ENCODE results near the gene PCF11. TPM values are rescaled to one million over a fixed set of nuclear protein-coding genes. Genes with fewer than 3 reads are reported as not detected.

Gene PCF11, protein sequence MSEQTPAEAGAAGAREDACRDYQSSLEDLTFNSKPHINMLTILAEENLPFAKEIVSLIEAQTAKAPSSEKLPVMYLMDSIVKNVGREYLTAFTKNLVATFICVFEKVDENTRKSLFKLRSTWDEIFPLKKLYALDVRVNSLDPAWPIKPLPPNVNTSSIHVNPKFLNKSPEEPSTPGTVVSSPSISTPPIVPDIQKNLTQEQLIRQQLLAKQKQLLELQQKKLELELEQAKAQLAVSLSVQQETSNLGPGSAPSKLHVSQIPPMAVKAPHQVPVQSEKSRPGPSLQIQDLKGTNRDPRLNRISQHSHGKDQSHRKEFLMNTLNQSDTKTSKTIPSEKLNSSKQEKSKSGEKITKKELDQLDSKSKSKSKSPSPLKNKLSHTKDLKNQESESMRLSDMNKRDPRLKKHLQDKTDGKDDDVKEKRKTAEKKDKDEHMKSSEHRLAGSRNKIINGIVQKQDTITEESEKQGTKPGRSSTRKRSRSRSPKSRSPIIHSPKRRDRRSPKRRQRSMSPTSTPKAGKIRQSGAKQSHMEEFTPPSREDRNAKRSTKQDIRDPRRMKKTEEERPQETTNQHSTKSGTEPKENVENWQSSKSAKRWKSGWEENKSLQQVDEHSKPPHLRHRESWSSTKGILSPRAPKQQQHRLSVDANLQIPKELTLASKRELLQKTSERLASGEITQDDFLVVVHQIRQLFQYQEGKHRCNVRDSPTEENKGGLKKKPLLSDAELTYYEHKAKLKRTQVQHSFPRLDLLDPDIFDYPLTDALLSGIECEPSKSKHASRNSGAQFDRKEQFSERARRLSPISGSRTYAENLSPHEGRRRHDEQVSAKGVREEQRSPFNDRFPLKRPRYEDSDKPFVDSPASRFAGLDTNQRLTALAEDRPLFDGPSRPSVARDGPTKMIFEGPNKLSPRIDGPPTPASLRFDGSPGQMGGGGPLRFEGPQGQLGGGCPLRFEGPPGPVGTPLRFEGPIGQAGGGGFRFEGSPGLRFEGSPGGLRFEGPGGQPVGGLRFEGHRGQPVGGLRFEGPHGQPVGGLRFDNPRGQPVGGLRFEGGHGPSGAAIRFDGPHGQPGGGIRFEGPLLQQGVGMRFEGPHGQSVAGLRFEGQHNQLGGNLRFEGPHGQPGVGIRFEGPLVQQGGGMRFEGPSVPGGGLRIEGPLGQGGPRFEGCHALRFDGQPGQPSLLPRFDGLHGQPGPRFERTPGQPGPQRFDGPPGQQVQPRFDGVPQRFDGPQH (N-terminal part only)
- 100 to 1,000 TPM in 1 of 4 donors, 10 to 100 TPM in 3; 53.1 to 153 (median 75.3) TPM for total RNA-seq

DNA sequence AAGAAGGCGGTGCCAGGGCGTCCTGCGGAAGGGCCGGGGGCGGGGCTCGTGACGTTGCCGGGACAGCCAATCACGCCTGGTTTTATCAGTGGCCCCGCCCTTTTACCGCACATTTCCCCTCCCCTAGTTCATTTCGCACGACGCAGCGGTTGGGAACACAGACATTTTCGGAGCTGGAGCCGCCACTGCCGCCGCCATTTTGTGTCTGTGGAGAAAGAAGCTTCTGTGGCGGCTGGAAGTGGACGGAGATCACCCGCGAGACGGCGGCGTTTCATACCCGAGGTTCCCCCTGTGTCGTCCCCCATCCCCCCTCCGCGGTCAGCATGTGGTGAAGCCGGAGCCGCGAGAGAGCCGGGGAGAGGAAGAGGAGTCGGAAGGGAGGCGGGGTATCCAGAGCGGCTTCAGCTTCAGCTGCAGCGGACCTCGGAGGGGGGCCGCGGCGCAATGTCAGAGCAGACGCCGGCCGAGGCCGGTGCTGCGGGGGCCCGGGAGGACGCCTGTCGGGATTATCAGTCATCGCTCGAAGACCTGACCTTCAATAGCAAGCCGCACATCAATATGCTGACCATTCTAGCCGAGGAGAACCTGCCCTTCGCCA is at the start of gene PCF11:
TSS of gene PCF11 (plus strand) at position 136 of the 598 bp plus-strand sequence. CDS start at position 445, 309 bp downstream.
- peak; percentile 99 to 100 for TF ChIP-seq POLR2A (IDR thresholded peaks at IDR 0.05)
- TF ChIP-seq, protein P1, sequence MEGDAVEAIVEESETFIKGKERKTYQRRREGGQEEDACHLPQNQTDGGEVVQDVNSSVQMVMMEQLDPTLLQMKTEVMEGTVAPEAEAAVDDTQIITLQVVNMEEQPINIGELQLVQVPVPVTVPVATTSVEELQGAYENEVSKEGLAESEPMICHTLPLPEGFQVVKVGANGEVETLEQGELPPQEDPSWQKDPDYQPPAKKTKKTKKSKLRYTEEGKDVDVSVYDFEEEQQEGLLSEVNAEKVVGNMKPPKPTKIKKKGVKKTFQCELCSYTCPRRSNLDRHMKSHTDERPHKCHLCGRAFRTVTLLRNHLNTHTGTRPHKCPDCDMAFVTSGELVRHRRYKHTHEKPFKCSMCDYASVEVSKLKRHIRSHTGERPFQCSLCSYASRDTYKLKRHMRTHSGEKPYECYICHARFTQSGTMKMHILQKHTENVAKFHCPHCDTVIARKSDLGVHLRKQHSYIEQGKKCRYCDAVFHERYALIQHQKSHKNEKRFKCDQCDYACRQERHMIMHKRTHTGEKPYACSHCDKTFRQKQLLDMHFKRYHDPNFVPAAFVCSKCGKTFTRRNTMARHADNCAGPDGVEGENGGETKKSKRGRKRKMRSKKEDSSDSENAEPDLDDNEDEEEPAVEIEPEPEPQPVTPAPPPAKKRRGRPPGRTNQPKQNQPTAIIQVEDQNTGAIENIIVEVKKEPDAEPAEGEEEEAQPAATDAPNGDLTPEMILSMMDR (IDR thresholded peaks at IDR 0.05), result no peak
- H3K36me3 ChIP-seq, result no peaks in the 10 kb centered on the region
- H3K4me1 ChIP-seq, result peaks cover 0 to 19% (median 2%) of the 10 kb centered on the region in 4 donors
- no peaks in the 10 kb centered on the region for H3K27me3 ChIP-seq
- H3K9me3 ChIP-seq, result no peaks in the 10 kb centered on the region
- H3K27ac ChIP-seq, result peak within 1 kb of the TSS; percentile 98 to 100 (median 98)
- H3K4me3 ChIP-seq, result peak within 1 kb of the TSS; percentile 77 to 96 (median 90)
- DNase-seq, result peak in 1 of 3 donors; percentile 99

DNA sequence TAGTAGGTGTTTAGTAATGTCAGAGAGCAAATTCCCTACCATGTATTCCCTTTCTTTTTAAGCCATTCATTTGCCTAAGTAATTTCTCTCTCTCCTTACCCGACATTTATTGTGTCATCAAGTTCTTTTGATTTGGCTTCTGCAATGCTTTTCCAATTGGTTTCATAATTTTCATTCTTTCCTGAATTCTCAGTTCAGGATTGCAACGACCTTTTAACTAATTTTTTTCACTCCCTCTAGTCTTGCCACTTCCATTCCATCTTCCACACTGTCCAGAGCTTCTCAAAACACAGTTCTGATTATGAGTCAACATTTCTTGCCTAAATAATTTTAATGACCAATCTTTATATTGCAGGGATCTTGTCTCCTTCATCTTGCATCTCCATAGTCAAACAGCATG is 44.0 kb upstream of the PCF11 start:
- TF ChIP-seq, protein P1 (IDR thresholded peaks at IDR 0.05), result no peak
- TF ChIP-seq POLR2A (IDR thresholded peaks at IDR 0.05), result no peak
- no peak overlapping the region for H3K4me3 ChIP-seq
- H3K4me1 ChIP-seq, result peaks cover 0 to 3% (median 0%) of the 10 kb centered on the region in 4 donors
- H3K9me3 ChIP-seq, result no peaks in the 10 kb centered on the region
- DNase-seq, result no peak
- no peak overlapping the region for H3K27ac ChIP-seq
- no peaks in the 10 kb centered on the region for H3K27me3 ChIP-seq
- H3K36me3 ChIP-seq, result no peaks in the 10 kb centered on the region

DNA sequence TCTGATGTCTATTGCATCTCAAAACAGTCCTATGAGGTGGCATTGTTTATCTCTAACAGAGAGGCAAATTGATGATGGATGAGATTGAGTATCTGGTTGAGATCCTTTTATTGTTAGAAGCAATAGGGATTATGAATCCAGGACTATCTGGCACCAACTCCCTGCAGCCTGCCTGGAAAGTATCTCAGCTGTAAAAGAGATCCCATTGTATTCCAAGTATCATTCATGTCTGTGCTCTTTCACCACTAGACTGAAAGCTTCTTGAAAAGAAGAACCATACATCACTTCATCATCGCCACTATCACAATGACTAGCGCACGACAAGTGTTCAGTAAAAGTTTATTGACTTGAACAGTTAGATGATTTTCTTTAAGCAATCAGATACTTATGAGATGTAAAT is 41.9 kb upstream of the PCF11 start:
- H3K4me3 ChIP-seq, result no peak overlapping the region
- H3K27me3 ChIP-seq, result no peaks in the 10 kb centered on the region
- peaks cover 0 to 11% (median 0%) of the 10 kb centered on the region in 4 donors for H3K4me1 ChIP-seq
- H3K36me3 ChIP-seq, result no peaks in the 10 kb centered on the region
- no peak overlapping the region for H3K27ac ChIP-seq
- no peak for TF ChIP-seq POLR2A (IDR thresholded peaks at IDR 0.05)
- TF ChIP-seq, protein P1 (IDR thresholded peaks at IDR 0.05), result no peak
- DNase-seq, result no peak
- no peaks in the 10 kb centered on the region for H3K9me3 ChIP-seq

DNA sequence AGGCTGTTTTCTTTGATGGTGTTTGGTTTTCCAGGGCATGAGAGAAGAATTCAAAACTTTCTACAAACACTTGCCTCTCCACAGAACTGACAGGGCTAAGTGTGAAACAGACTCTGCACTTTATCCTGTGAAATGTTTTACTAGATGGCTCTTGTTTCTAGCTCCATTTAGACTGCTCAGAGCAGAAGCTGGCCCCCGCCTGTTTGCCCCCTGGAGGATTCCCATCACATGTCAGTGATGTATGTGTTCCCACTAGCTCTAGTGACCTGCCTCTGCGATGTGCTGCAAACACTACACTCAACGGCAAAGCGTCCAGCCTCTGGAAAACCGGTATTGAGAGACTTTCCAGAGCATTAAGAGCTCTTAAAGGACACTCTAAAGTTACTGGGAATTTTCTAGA is 41.4 kb upstream of the PCF11 start:
- DNase-seq, result no peak

More for the DNA sequence above, 41.4 kb upstream of the PCF11 start:
- H3K9me3 ChIP-seq, result no peaks in the 10 kb centered on the region
- no peaks in the 10 kb centered on the region for H3K27me3 ChIP-seq
- no peak overlapping the region for H3K27ac ChIP-seq
- peaks cover 0 to 11% (median 0%) of the 10 kb centered on the region in 4 donors for H3K4me1 ChIP-seq
- TF ChIP-seq POLR2A (IDR thresholded peaks at IDR 0.05), result no peak
- TF ChIP-seq, protein P1 (IDR thresholded peaks at IDR 0.05), result no peak
- H3K36me3 ChIP-seq, result no peaks in the 10 kb centered on the region
- peak overlapping the region in 1 of 4 donors; percentile 6 for H3K4me3 ChIP-seq

Data from Peyer's patch (tissue), 4 donors.